Left cardiac atrium (tissue), 4 donors: Measurements from ENCODE around the gene MACROH2A1. TPM values are rescaled to one million over a fixed set of nuclear protein-coding genes. Genes with fewer than 3 reads are reported as not detected.

Experiments
- ATAC-seq, 2 donors: fragments of 200-7000 bp; cut with Tn5 transposase; one replicate each; pipeline ENCODE4 v1.9.1; 2020; ENCODE audit warnings: mild to moderate bottlenecking in 2 of 2, moderate library complexity in 2 of 2
- DNase-seq: peaks from one replicate; pipeline ENCODE4 v3.0.0-alpha.2; 2020
- intact Hi-C, 2 donors: fragments of 100-400 bp; cut with DNase I; formaldehyde crosslinking; loops; one replicate each; pipeline versions ENCODE4 v1.14.1 to v1.15.1; 2022 to 2023
- total RNA-seq, 2 donors: library from RNA; stranded (reverse); fragmentation: NEBNext Ultra II Directional; extraction: Animal tissue kit (Norgen Biotek cat#: 25700); gene quantifications; one replicate each; pipeline ENCODE4 v1.2.1, GENCODE V29; 2021
- donor health status: DM: no; HTN: yes; CAD: no.
- donor health status: DM: no; HTN: yes; CAD: no; lungs with severe emphysema.
- donor health status: DM: yes; HTN: yes; CAD: no.
- donor health status: Dilated cardiomyopathy.

MACROH2A1 gene
- total RNA-seq, 2 donors from 2014 or later = 101 to 138 TPM

- no peak for DNase-seq
Measured at GRCh38 chr5:135343413-135343812, 55.6 kb downstream of the MACROH2A1 start.

GRCh38 chr5:135342551-135342875, 56.5 kb downstream of the MACROH2A1 start:
- ATAC-seq = no peak
- no peak for DNase-seq
- intact Hi-C loops = no loop called here

More at GRCh38 chr5:135343413-135343812, 55.6 kb downstream of the MACROH2A1 start:
- peak; percentile 48 to 54 for ATAC-seq
- intact Hi-C loops = no loop called here

GRCh38 chr5:135341696-135342550, 57.1 kb downstream of the MACROH2A1 start:
- no peak for ATAC-seq
- intact Hi-C loops = no loop called here

GRCh38 chr5:135341016-135341666, 57.9 kb downstream of the MACROH2A1 start:
- no peak for ATAC-seq
- no peak for DNase-seq
- intact Hi-C loops = no loop called here

More at GRCh38 chr5:135341696-135342550, 57.1 kb downstream of the MACROH2A1 start:
- DNase-seq = no peak

- intact Hi-C loops = no loop called here
- no peak for ATAC-seq
- no peak for DNase-seq
Measured at GRCh38 chr5:135340568-135340967, 58.5 kb downstream of the MACROH2A1 start.

GRCh38 chr5:135339623-135340022, 59.4 kb downstream of the MACROH2A1 start:
- intact Hi-C loops = no loop called here
- ATAC-seq = no peak
- DNase-seq = no peak

GRCh38 chr5:135339189-135339588, 59.8 kb downstream of the MACROH2A1 start:
- DNase-seq (no peak), ATAC-seq (no peak)
- intact Hi-C loops = no loop called here

GRCh38 chr5:135337064-135337463, 62.0 kb downstream of the MACROH2A1 start:
- intact Hi-C loops = no loop called here
- peak; percentile 16 to 78 for ATAC-seq
- DNase-seq = no peak

GRCh38 chr5:135335031-135335828, 63.8 kb downstream of the MACROH2A1 start:
- DNase-seq (no peak), ATAC-seq (peak; percentile 15 to 45)
- intact Hi-C loops = no loop called here

GRCh38 chr5:135333732-135334515, 65.1 kb downstream of the MACROH2A1 start:
- no peak for ATAC-seq
- DNase-seq = no peak
- intact Hi-C loops = no loop called here

- intact Hi-C loops = no loop called here
- ATAC-seq (no peak), DNase-seq (no peak)
Measured at GRCh38 chr5:135332519-135333150, 66.4 kb downstream of the MACROH2A1 start.

GRCh38 chr5:135331612-135332011, 67.4 kb downstream of the MACROH2A1 start:
- DNase-seq (no peak), ATAC-seq (no peak)
- intact Hi-C loops = no loop called here

GRCh38 chr5:135330798-135331096, 68.3 kb downstream of the MACROH2A1 start:
- DNase-seq (no peak), ATAC-seq (no peak)
- intact Hi-C loops = no loop called here

GRCh38 chr5:135329913-135330797, 68.9 kb downstream of the MACROH2A1 start:
- DNase-seq (no peak), ATAC-seq (no peak)
- intact Hi-C loops = no loop called here

GRCh38 chr5:135329066-135329912, 69.7 kb downstream of the MACROH2A1 start:
- intact Hi-C loops = no loop called here
- no peak for ATAC-seq

GRCh38 chr5:135328128-135328687, 70.8 kb downstream of the MACROH2A1 start:
- DNase-seq (no peak), ATAC-seq (no peak)
- intact Hi-C loops = no loop called here

More at GRCh38 chr5:135329066-135329912, 69.7 kb downstream of the MACROH2A1 start:
- no peak for DNase-seq
